HEK293 (cell line): ENCODE results near the gene UBE2Q2.

Experiments
- CTCF ChIA-PET: fragments of 350-600 bp; formaldehyde crosslinking; extraction: SDS; loops from one replicate; lab custom pipeline; 2021; ENCODE audit warnings: antibody characterized with exemption; lab: Yijun Ruan, JAX
- POLR2A ChIA-PET: fragments of 300-600 bp; formaldehyde crosslinking; extraction: SDS; loops from one replicate; lab custom pipeline; 2020; ENCODE audit warnings: antibody characterized with exemption, inconsistent platforms; lab: Yijun Ruan, JAX
- H3K27ac ChIP-seq: fragments of 200-500 bp; sonication (Bioruptor generic); 2 replicates; pipeline ENCODE4 v1.5.1; 2014; ENCODE audit warnings: low read depth, low read length, control low read depth, inconsistent platforms; ENCODE audit errors: extremely low read depth
- H3K36me3 ChIP-seq, 2 experiments: fragments of 200-500 bp in 1 of 2; sonication (Bioruptor generic) in 1 of 2; 1 replicate in 1 of 2; 2 replicates in 1 of 2; pipeline ENCODE4 v1.5.1; 2014 to 2017; ENCODE audit warnings: inconsistent platforms in 2 of 2, low read length in 2 of 2; ENCODE audit not compliant: control insufficient read depth in 2 of 2, insufficient read depth in 1 of 2
- H3K4me1 ChIP-seq: fragments of 200-500 bp; sonication (Bioruptor generic); 2 replicates; pipeline ENCODE4 v1.5.1; 2014; ENCODE audit warnings: mild to moderate bottlenecking, low read length, inconsistent platforms; ENCODE audit not compliant: control insufficient read depth, insufficient read depth
- H3K4me3 ChIP-seq: 2 replicates; pipeline ENCODE4 v1.5.1; 2011; ENCODE audit warnings: low read depth, mild to moderate bottlenecking, control low read depth, low read length, moderate library complexity
- H3K9me3 ChIP-seq: fragments of 200-500 bp; sonication (Bioruptor generic); 2 replicates; pipeline ENCODE4 v1.5.1; 2014; ENCODE audit warnings: low read depth, low read length, inconsistent platforms; ENCODE audit not compliant: control insufficient read depth, insufficient read depth
- HOXC10 ChIP-seq: sonication (generic); formaldehyde crosslinking; IDR thresholded peaks from 2 replicates; pipeline ENCODE4 v1.8.1; 2023; ENCODE audit warnings: mild to moderate bottlenecking, missing genetic modification reagents
- KLF1 ChIP-seq: fragments of 450-650 bp; formaldehyde crosslinking; IDR thresholded peaks from 2 replicates; pipeline ENCODE4 v1.5.1; 2016; ENCODE audit warnings: missing biosample characterization, missing genetic modification characterization
- KLF17 ChIP-seq: fragments of 450-650 bp; formaldehyde crosslinking; IDR thresholded peaks from 2 replicates; pipeline ENCODE4 v1.5.1; 2016; ENCODE audit warnings: missing biosample characterization, missing genetic modification characterization
- PRDM10 ChIP-seq: fragments of 450-650 bp; formaldehyde crosslinking; IDR thresholded peaks from 2 replicates; pipeline ENCODE4 v1.5.1; 2016; ENCODE audit warnings: missing biosample characterization, missing genetic modification characterization
- PRDM2 ChIP-seq: fragments of 450-650 bp; formaldehyde crosslinking; IDR thresholded peaks from 2 replicates; pipeline ENCODE4 v1.5.1; 2016; ENCODE audit warnings: missing biosample characterization, missing genetic modification characterization, borderline replicate concordance
- ZBTB17 ChIP-seq: fragments of 450-650 bp; formaldehyde crosslinking; IDR thresholded peaks from 2 replicates; pipeline ENCODE4 v1.5.1; 2016; ENCODE audit warnings: missing biosample characterization, missing genetic modification characterization
- ZNF10 ChIP-seq: fragments of 450-650 bp; formaldehyde crosslinking; IDR thresholded peaks from 2 replicates; pipeline ENCODE4 v1.5.1; 2017; ENCODE audit warnings: missing biosample characterization, missing genetic modification characterization
- ZNF157 ChIP-seq: fragments of 450-650 bp; formaldehyde crosslinking; IDR thresholded peaks from 2 replicates; pipeline ENCODE4 v1.5.1; 2016; ENCODE audit warnings: missing biosample characterization, missing genetic modification characterization
- ZNF169 ChIP-seq: fragments of 450-650 bp; formaldehyde crosslinking; IDR thresholded peaks from 2 replicates; pipeline ENCODE4 v1.5.1; 2016; ENCODE audit warnings: missing biosample characterization, missing genetic modification characterization
- ZNF423 ChIP-seq: fragments of 450-650 bp; formaldehyde crosslinking; IDR thresholded peaks from 2 replicates; pipeline ENCODE4 v1.5.1; 2016; ENCODE audit warnings: missing biosample characterization, missing genetic modification characterization
- ZNF433 ChIP-seq: fragments of 450-650 bp; formaldehyde crosslinking; IDR thresholded peaks from 2 replicates; pipeline ENCODE4 v1.5.1; 2016; ENCODE audit warnings: missing biosample characterization, missing genetic modification characterization, low read depth
- ZNF488 ChIP-seq: fragments of 450-650 bp; formaldehyde crosslinking; IDR thresholded peaks from 2 replicates; pipeline ENCODE4 v1.5.1; 2016; ENCODE audit warnings: missing biosample characterization, missing genetic modification characterization
- ZNF513 ChIP-seq: fragments of 450-650 bp; IDR thresholded peaks from 2 replicates; pipeline ENCODE4 v1.5.1; 2018; ENCODE audit warnings: missing biosample characterization, missing genetic modification characterization
- ZNF548 ChIP-seq: fragments of 450-650 bp; formaldehyde crosslinking; IDR thresholded peaks from 2 replicates; pipeline ENCODE4 v1.5.1; 2016; ENCODE audit warnings: missing biosample characterization, missing genetic modification characterization
- ZNF658 ChIP-seq: fragments of 450-650 bp; formaldehyde crosslinking; IDR thresholded peaks from 2 replicates; pipeline ENCODE4; 2016; ENCODE audit warnings: missing biosample characterization, missing genetic modification characterization
- ZNF768 ChIP-seq: fragments of 450-650 bp; formaldehyde crosslinking; IDR thresholded peaks from 2 replicates; pipeline ENCODE4 v1.5.1; 2018; ENCODE audit warnings: missing biosample characterization, mild to moderate bottlenecking, missing genetic modification characterization
- ZNF843 ChIP-seq: fragments of 450-650 bp; formaldehyde crosslinking; IDR thresholded peaks from 2 replicates; pipeline ENCODE4 v1.5.1; 2016; ENCODE audit warnings: missing biosample characterization, missing genetic modification characterization

The UBE2Q2 gene

GRCh38 chr15:75872403-75872990, 29.2 kb downstream of the UBE2Q2 start:
- Histone ChIP-seq H3K36me3 (peaks cover 26 to 39% of the 10 kb centered on the region in 2 experiments), H3K9me3 (no peaks in the 10 kb centered on the region), H3K27ac (no peak overlapping the region), H3K4me1 (no peaks in the 10 kb centered on the region), H3K4me3 (no peak overlapping the region)
- CTCF ChIA-PET, result interaction anchor here (0.7 kb wide), 1 partner anchor 12 kb away, joined by 3 read pairs; no protein-coding TSS in a partner anchor
- POLR2A ChIA-PET, result no interaction called here
- no peak for TF ChIP-seq ZNF10 (tag by site-specific recombination)
- TF ChIP-seq ZNF768 (tag by site-specific recombination), result no peak
- TF ChIP-seq ZNF658 (tag by site-specific recombination), result no peak
- TF ChIP-seq PRDM2 (tag by site-specific recombination), result no peak
- no peak for TF ChIP-seq KLF17 (tag by site-specific recombination)
- TF ChIP-seq ZNF169, result no peak
- no peak for TF ChIP-seq ZNF843
- TF ChIP-seq PRDM10 (tag by site-specific recombination), result no peak
- no peak for TF ChIP-seq ZNF513 (tag by site-specific recombination)
- no peak for TF ChIP-seq ZNF157 (tag by site-specific recombination)
- TF ChIP-seq ZBTB17, result no peak
- no peak for TF ChIP-seq ZNF433 (tag by site-specific recombination)
- TF ChIP-seq ZNF423 (tag by site-specific recombination), result no peak
- TF ChIP-seq KLF1, result no peak
- TF ChIP-seq HOXC10 (CRISPR knock-in tag), result no peak
- TF ChIP-seq ZNF548 (tag by site-specific recombination), result no peak
- no peak for TF ChIP-seq ZNF488
